Mammary epithelial cell (primary cell): ENCODE results near the gene HERC4.

Experiments used
- EZH2 ChIP-seq: IDR thresholded peaks from 2 replicates; pipeline ENCODE4 v1.6.1; 2012; ENCODE audit warnings: low read length, inconsistent platforms, borderline replicate concordance
- TF ChIP-seq, protein P1 (sequence below), 2 donors: IDR thresholded peaks in 1 of 2; conservative IDR thresholded peaks in 1 of 2; 2 replicates each; pipeline ENCODE4 v1.5.1; 2011 to 2012; ENCODE audit warnings: inconsistent platforms in 2 of 2, low read length in 2 of 2, mild to moderate bottlenecking in 2 of 2, control low read depth in 1 of 2, low read depth in 1 of 2; ENCODE audit not compliant: insufficient read depth in 1 of 2; ENCODE audit errors: extremely low read depth in 1 of 2

DNA sequence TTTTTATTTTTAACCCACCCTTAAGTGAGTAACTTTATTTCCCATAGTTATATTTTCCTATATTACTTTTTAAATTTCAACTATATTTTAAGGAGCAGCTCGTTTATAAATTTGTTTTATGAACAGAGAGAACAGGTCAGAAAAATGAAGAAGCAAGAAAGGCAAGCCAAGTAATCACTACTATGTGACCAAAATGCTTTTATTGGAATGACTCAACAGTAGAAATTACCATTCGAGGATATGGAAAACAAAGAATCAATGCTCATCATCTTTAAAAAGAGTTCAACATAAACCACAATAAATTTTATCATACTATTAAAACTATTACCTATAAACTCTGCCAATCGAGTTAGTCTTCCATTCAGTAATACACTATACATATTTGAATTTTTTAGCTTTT, 7.6 kb downstream of the HERC4 start:
- TF ChIP-seq, protein P1, sequence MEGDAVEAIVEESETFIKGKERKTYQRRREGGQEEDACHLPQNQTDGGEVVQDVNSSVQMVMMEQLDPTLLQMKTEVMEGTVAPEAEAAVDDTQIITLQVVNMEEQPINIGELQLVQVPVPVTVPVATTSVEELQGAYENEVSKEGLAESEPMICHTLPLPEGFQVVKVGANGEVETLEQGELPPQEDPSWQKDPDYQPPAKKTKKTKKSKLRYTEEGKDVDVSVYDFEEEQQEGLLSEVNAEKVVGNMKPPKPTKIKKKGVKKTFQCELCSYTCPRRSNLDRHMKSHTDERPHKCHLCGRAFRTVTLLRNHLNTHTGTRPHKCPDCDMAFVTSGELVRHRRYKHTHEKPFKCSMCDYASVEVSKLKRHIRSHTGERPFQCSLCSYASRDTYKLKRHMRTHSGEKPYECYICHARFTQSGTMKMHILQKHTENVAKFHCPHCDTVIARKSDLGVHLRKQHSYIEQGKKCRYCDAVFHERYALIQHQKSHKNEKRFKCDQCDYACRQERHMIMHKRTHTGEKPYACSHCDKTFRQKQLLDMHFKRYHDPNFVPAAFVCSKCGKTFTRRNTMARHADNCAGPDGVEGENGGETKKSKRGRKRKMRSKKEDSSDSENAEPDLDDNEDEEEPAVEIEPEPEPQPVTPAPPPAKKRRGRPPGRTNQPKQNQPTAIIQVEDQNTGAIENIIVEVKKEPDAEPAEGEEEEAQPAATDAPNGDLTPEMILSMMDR (conservative IDR thresholded peaks at IDR 0.05 in 1 of 2, IDR thresholded peaks at IDR 0.05 in 1 of 2; ENCODE audit: extremely low read depth in 1 of 2, insufficient read depth in 1 of 2, low read depth in 1 of 2, low read length in 2 of 2): no peak
- TF ChIP-seq EZH2: no peak
